ENCODE data around the gene MSRB3. TPM values are rescaled to one million over a fixed set of nuclear protein-coding genes. Genes with fewer than 3 reads are reported as not detected.

Gene MSRB3
- total RNA-seq, 1 donor from 2014 or later, result 18.3 TPM

GRCh38 chr12:65248656-65249633, 29.5 kb upstream of the MSRB3 start:
- no peak for TF ChIP-seq CTCF (IDR thresholded peaks at IDR 0.05; ENCODE audit: insufficient read depth, low read length, poor library complexity, severe bottlenecking)
- no peak for DNase-seq (ENCODE audit: low read depth)

GRCh38 chr12:65252515-65252914, 26.0 kb upstream of the MSRB3 start:
- Histone ChIP-seq H3K36me3 (ENCODE audit: control insufficient read depth, insufficient read depth, low read length) (no peaks in the 10 kb centered on the region), H3K27me3 (ENCODE audit: control insufficient read depth, insufficient read depth, low read length) (no peaks in the 10 kb centered on the region), H3K4me3 (ENCODE audit: low read depth, low read length) (no peak overlapping the region)
- no peak for DNase-seq (ENCODE audit: low read depth)
- no peak for TF ChIP-seq CTCF (IDR thresholded peaks at IDR 0.05; ENCODE audit: insufficient read depth, low read length, poor library complexity, severe bottlenecking)

More at GRCh38 chr12:65248656-65249633, 29.5 kb upstream of the MSRB3 start:
- Histone ChIP-seq H3K4me3 (ENCODE audit: low read depth, low read length) (no peak overlapping the region), H3K27me3 (ENCODE audit: control insufficient read depth, insufficient read depth, low read length) (no peaks in the 10 kb centered on the region), H3K36me3 (ENCODE audit: control insufficient read depth, insufficient read depth, low read length) (no peaks in the 10 kb centered on the region)

- H3K27me3 ChIP-seq (ENCODE audit: control insufficient read depth, insufficient read depth, low read length), result no peaks in the 10 kb centered on the region
- H3K36me3 ChIP-seq (ENCODE audit: control insufficient read depth, insufficient read depth, low read length), result no peaks in the 10 kb centered on the region
- no peak overlapping the region for H3K4me3 ChIP-seq (ENCODE audit: low read depth, low read length)
- no peak for DNase-seq (ENCODE audit: low read depth)
- TF ChIP-seq CTCF (IDR thresholded peaks at IDR 0.05; ENCODE audit: insufficient read depth, low read length, poor library complexity, severe bottlenecking), result no peak
Observed at GRCh38 chr12:65257986-65258385, 20.5 kb upstream of the MSRB3 start.

- TF ChIP-seq CTCF (IDR thresholded peaks at IDR 0.05; ENCODE audit: insufficient read depth, low read length, poor library complexity, severe bottlenecking), result no peak
- DNase-seq (ENCODE audit: low read depth), result no peak
- Histone ChIP-seq H3K36me3 (ENCODE audit: control insufficient read depth, insufficient read depth, low read length) (no peaks in the 10 kb centered on the region), H3K27me3 (ENCODE audit: control insufficient read depth, insufficient read depth, low read length) (no peaks in the 10 kb centered on the region), H3K4me3 (ENCODE audit: low read depth, low read length) (no peak overlapping the region)
Observed at GRCh38 chr12:65259501-65259900, 19.0 kb upstream of the MSRB3 start.

- no peak for DNase-seq (ENCODE audit: low read depth)
- Histone ChIP-seq H3K4me3 (ENCODE audit: low read depth, low read length) (no peak overlapping the region), H3K27me3 (ENCODE audit: control insufficient read depth, insufficient read depth, low read length) (no peaks in the 10 kb centered on the region), H3K36me3 (ENCODE audit: control insufficient read depth, insufficient read depth, low read length) (no peaks in the 10 kb centered on the region)
- no peak for TF ChIP-seq CTCF (IDR thresholded peaks at IDR 0.05; ENCODE audit: insufficient read depth, low read length, poor library complexity, severe bottlenecking)
Observed at GRCh38 chr12:65263777-65264176, 14.7 kb upstream of the MSRB3 start.

Measured in kidney epithelial cell (primary cell).